ENCODE data around the gene PLSCR2. TPM values are rescaled to one million over a fixed set of nuclear protein-coding genes. Genes with fewer than 3 reads are reported as not detected.

The PLSCR2 gene, protein sequence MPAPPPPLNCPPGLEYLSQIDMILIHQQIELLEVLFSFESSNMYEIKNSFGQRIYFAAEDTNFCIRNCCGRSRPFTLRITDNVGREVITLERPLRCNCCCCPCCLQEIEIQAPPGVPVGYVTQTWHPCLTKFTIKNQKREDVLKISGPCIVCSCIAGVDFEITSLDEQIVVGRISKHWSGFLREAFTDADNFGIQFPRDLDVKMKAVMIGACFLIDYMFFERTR
- polyA plus RNA-seq (2012; ENCODE audit: insufficient read depth, insufficient read length, low read depth): not detected

DNA sequence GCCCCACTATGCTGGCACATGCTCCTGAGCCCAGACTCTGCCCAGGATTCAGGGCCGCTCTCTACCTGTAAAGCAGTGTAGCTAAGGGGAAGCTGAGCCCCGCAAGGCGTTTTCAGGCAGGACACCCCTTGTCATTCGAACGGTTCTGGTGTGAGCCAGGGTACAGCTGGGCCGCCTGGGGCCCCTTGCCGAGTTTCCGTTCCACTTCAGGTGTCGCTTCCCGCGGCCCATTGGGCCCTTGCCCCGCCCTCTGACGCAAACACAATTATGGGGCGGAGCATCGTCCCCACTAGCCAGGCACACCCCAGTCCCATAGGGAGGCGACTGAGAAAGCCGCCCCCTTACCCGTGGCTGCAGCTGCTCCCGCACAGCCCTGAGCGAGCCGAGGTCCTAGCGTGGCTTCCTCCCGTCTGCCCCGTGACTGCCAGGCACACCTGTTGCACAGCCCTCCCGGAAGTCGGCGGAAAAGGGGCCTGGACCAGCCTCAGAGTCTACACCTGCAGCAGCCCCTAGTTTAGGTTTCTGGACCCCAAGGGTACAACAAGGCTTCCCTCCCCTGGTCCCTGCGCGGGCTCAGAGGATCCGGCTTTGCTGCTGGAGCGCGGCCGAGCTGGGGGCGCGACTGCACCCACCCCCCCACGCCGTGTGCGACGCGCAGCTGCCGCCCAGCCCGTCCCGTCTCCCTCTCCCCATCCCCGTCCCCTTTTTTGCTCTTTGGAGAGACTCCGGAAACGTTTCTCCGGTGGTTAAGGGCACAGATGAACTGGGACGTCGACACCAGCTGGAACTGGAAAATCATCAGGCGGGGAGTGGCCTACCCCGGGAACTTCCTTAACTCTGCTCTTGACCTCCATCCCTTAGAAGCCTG is at the start of gene PLSCR2:
Gene PLSCR2 (minus strand): TSS at position 412 of the 868 bp plus-strand sequence. CDS start 9,657 bp downstream, outside the sequence.
- Histone ChIP-seq H3K36me3 (no peaks in the 10 kb centered on the region), H3K9me3 (no peaks in the 10 kb centered on the region), H3K27me3 (no peaks in the 10 kb centered on the region; the same call in 1 of the 2 replicates), H3K4me1 (no peaks in the 10 kb centered on the region), H3K4me3 (ENCODE audit: low read depth, low read length) (no peak within 1 kb of the TSS; the same call in 1 of the 2 replicates)
- no peak for DNase-seq
- TF ChIP-seq, protein P1, sequence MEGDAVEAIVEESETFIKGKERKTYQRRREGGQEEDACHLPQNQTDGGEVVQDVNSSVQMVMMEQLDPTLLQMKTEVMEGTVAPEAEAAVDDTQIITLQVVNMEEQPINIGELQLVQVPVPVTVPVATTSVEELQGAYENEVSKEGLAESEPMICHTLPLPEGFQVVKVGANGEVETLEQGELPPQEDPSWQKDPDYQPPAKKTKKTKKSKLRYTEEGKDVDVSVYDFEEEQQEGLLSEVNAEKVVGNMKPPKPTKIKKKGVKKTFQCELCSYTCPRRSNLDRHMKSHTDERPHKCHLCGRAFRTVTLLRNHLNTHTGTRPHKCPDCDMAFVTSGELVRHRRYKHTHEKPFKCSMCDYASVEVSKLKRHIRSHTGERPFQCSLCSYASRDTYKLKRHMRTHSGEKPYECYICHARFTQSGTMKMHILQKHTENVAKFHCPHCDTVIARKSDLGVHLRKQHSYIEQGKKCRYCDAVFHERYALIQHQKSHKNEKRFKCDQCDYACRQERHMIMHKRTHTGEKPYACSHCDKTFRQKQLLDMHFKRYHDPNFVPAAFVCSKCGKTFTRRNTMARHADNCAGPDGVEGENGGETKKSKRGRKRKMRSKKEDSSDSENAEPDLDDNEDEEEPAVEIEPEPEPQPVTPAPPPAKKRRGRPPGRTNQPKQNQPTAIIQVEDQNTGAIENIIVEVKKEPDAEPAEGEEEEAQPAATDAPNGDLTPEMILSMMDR (IDR thresholded peaks at IDR 0.05; ENCODE audit: low read depth, low read length): no peak

DNA sequence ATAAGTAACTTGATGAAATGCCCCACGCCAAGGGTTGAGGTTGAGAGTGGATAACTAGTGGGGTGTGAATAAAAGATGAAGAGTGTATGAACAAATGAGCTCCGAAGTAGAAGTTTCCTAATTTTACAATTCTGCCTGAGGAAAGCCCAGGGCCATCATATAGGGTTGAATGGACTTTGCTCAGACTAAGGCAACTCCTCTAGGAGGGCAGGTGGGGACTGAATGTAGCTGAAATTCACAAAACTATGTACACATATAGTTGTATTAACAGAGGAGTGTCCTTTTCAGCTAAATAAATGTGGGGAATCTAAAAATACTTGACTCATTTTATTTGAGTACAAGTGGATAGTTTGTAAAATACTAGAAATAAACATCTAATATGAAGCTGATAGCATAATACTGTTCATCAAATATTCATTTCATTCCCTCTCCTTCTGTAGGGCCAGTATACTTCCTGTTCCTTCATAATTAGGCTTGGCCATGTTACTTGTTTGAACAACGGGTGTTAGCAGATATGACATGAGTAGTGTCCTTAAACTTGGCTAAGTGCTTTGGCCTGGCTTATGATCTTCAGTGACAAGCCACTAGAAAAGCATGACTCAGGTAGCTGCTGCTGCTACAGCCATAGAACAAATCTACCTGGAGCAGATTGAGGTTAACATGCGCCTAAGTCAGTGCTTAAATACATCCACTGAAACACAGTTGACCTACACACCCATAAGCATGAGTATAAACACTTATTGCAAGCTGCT is 48.5 kb upstream of the PLSCR2 start:
- DNase-seq: no peak

GRCh38 chr3:146513386-146514051 is 44.2 kb upstream of the PLSCR2 start:
- Histone ChIP-seq H3K36me3 (no peaks in the 10 kb centered on the region), H3K4me3 (ENCODE audit: low read depth, low read length) (no peak overlapping the region), H3K4me1 (no peaks in the 10 kb centered on the region), H3K27me3 (no peaks in the 10 kb centered on the region), H3K9me3 (no peaks in the 10 kb centered on the region)
- TF ChIP-seq, protein P1 (IDR thresholded peaks at IDR 0.05; ENCODE audit: low read depth, low read length): no peak
- DNase-seq: no peak

More for the DNA sequence above, 48.5 kb upstream of the PLSCR2 start:
- no peaks in the 10 kb centered on the region for H3K9me3 ChIP-seq
- TF ChIP-seq, protein P1 (IDR thresholded peaks at IDR 0.05; ENCODE audit: low read depth, low read length): no peak
- H3K36me3 ChIP-seq: no peaks in the 10 kb centered on the region
- no peaks in the 10 kb centered on the region; the same call in 1 of the 2 replicates for H3K27me3 ChIP-seq
- H3K4me3 ChIP-seq (ENCODE audit: low read depth, low read length): no peak overlapping the region
- H3K4me1 ChIP-seq: no peaks in the 10 kb centered on the region

DNA sequence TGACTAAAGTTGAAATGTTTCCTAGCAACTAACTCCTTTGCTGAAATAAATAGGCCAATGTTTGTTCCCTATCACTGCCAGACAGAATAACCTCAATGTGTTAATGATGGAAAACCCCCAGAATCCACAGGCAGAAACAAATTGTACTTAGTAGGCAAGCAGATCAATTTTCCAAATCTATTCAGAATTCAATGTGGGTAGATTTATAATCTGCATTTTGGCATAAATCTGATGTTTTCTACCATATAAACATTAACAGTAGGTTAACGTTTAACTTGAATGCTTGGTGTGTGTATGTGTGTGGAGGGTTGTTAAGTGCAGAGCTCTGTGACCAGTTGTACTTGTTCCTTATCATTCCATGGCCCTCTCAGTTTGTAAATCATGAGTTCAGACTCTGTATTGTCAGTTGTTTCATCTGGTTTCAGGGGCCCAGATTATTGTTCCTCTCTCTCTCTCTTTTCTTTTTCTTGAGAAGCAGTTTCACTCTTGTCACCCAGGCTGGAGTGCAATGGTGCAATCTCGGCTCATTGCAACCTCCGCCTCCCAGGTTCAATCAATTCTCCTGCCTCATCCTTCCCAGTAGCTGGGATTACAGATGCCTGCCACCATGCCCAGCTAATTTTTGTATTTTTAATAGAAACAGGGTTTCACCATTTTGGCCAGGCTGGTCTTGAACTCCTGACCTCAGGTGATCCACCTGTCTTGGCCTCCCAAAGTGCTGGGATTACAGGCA is 42.2 kb upstream of the PLSCR2 start:
- Histone ChIP-seq H3K4me1 (no peaks in the 10 kb centered on the region), H3K27me3 (no peaks in the 10 kb centered on the region), H3K9me3 (no peaks in the 10 kb centered on the region), H3K36me3 (no peaks in the 10 kb centered on the region), H3K4me3 (ENCODE audit: low read depth, low read length) (no peak overlapping the region)
- TF ChIP-seq, protein P1 (IDR thresholded peaks at IDR 0.05; ENCODE audit: low read depth, low read length): no peak
- no peak for DNase-seq

DNA sequence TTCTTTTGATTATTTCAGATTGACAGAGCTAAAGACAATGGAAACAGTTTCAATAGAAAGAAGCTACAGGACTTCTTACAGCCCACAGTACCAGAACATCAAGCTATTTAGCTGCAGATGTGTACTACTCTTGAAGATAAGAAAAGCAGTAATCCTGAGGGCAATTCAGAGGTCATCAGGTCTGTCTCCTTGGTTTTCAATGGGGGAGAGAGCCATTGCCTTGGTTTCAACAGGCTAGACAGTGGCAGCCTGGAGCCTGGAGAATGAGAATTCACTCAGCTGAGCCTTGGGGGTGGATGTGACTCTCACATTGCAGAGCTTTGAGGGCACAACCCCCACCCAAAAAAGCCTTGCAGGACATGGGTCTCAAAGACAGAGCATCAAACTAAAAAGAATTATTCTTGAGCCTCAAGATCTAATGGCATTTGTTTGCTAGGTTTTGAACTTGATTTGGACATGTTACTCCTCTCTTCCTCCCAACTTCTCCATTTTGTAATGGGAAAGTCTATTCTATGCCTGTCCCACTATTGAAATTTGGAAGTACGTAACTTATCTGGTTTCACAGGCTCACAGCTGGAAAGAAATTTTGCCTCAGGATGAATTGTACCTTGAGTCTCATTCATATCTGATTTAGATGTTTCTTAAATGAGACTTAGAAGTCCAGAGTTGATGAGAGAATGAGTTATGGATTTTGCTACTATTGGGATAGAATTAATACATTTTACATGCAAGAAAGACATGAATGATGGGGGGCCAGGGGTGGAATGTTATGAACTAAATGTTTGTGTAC is 38.2 kb upstream of the PLSCR2 start:
- Histone ChIP-seq H3K9me3 (no peaks in the 10 kb centered on the region), H3K4me3 (ENCODE audit: low read depth, low read length) (no peak overlapping the region), H3K36me3 (no peaks in the 10 kb centered on the region), H3K4me1 (no peaks in the 10 kb centered on the region), H3K27me3 (no peaks in the 10 kb centered on the region)
- no peak for DNase-seq
- TF ChIP-seq, protein P1 (IDR thresholded peaks at IDR 0.05; ENCODE audit: low read depth, low read length): no peak
